ENCODE measurements around the gene DHRS7B.

The DHRS7B gene

DNA sequence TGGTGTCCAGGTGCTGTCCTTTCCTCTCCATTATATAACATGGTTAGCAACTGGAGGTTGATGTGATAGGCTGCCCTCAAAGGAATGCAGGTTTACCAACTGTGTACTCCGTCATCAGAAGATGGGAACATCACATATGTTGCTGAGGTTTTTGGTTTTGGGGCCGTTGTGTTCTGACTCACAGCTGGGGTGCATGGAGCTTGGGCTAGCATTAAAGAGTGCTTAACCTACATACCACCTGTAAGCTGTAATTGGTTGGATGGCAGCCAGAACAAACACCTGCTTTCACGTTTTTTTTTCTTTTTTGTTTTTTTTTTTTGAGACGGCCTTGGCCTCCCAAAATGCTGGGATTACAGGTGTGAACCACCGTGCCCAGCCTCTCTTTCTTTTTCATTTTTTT lies 66.3 kb downstream of the DHRS7B start:
- DNase-seq, result no peak
- in situ Hi-C loops (cut with HindIII; ENCODE audit: low pct_ligation_motif_present, low pct_unique_long_range_greater_than_20kb, low sequenced_read_pairs), result no loop called here

DNA sequence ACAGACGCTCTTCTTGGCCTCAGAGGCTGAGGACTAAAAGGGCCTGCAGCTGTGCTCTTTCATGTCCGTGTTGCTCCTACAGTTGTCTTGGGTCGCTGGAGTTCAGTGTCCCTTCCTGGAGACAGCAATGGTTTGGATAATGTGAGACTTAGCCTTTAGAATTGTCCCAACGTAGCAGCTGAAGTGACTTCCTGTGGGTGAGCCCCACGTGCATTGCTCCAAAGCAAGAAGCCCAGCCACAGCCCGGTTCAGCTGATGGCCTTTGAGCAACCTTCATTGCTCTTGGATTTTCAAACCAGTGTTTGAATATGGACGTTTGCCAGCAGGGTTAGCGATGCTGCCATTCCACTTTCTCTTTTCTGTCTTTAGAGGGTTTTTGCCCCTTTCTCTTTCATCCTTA lies 67.5 kb downstream of the DHRS7B start:
- DNase-seq, result no peak
- in situ Hi-C loops (cut with HindIII; ENCODE audit: low pct_ligation_motif_present, low pct_unique_long_range_greater_than_20kb, low sequenced_read_pairs), result no loop called here

DNA sequence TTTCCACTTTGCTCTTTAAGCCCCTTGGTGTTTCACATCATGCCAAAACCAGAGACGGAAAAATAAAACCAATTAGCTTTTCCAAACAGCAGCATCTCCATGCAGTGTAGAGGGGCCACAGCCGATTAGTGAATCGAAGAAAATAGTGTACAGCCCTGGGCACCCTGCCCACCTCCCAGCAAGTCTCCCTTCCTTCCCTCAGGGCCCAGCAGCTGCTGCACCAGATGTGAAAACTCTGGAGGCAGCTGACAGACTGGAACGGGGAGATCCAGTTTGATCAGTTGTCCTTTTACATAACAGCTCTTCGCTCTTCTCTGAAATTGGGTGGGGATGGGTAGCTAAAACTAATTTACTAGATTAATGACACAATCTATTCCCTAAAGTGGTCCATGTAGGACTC lies 67.9 kb downstream of the DHRS7B start:
- no peak for DNase-seq
- in situ Hi-C loops (cut with HindIII; ENCODE audit: low pct_ligation_motif_present, low pct_unique_long_range_greater_than_20kb, low sequenced_read_pairs), result no loop called here

DNA sequence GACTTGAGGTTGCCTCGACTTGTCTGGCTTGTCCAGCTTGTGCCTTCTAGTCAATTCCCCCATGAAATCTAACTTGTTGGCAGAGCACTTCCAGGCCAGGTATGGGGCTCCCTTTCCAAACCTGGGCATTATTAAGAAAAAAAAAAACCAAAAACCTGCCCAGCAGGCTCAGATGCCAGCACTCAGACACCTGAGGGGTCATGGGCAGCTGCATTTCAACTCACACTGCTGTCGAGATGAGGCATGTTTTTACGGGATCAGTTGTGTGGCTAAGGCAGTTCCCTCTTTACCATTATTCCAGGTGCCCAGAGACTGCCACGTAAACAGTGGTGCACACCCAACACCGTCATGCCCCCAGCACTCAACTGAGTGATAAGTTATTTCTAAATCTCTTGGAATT lies 69.4 kb downstream of the DHRS7B start:
- no peak for DNase-seq
- in situ Hi-C loops (cut with HindIII; ENCODE audit: low pct_ligation_motif_present, low pct_unique_long_range_greater_than_20kb, low sequenced_read_pairs), result no loop called here

DNA sequence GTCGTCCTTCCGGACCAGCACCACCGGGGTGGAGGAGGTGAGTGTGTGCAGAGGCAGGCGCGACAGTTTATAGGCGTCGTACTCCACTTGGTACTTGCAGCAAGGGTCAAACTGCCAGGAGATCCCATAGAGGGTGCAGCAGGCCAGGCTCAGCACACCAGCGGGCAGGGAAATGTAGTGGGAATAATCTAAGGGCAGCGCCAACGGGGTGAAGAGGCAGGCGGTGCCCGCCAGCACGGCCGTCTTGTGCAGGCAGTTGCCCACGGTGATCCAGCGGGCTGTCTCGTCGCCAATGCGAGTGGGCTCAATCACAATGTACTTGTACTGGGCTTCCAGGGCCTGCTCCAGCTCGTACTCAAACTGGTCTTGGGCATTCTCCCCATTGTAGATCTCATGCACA lies 71.6 kb downstream of the DHRS7B start:
- DNase-seq, result no peak
- in situ Hi-C loops (cut with HindIII; ENCODE audit: low pct_ligation_motif_present, low pct_unique_long_range_greater_than_20kb, low sequenced_read_pairs), result no loop called here

DNA sequence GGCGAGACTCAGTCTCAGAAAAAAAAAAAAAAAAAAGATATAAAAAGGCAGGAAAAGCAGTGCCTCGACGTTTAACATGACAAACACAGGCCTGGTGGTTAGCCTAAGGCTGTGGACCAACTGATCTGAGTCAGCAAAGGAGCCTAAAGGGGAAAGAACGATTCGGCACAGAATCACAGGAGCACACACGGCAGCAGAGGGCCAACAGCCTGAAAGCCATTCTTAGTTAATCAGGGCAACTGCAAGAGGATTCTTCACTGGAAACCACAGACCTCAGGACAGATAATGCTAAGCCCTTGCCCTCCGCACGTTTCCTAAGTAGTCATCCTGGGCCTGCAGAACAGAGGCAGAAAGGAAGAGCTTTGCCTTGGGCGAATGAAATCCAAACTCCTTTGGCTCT lies 72.5 kb downstream of the DHRS7B start:
- in situ Hi-C loops (cut with HindIII; ENCODE audit: low pct_ligation_motif_present, low pct_unique_long_range_greater_than_20kb, low sequenced_read_pairs), result no loop called here
- DNase-seq, result no peak

DNA sequence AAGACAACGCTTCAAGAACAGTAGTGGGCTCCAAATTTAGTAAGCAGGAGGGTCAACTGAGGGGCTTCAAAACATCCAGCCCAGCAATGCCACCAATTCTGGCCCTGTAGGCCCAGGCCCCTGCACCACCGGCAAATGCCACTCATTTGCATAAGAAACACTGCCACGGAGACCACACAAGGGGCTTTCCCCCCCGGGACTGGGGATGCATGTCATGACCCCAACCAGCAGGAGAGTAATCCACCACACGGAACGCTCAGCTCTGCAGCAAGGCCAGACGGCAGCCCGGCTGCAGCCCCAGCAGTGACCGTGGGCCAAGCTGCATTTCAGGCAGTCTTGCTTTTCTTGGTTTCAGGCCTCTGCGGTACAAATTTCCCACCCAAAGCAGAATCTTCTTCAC lies 73.1 kb downstream of the DHRS7B start:
- DNase-seq, result no peak
- in situ Hi-C loops (cut with HindIII; ENCODE audit: low pct_ligation_motif_present, low pct_unique_long_range_greater_than_20kb, low sequenced_read_pairs), result no loop called here

DNA sequence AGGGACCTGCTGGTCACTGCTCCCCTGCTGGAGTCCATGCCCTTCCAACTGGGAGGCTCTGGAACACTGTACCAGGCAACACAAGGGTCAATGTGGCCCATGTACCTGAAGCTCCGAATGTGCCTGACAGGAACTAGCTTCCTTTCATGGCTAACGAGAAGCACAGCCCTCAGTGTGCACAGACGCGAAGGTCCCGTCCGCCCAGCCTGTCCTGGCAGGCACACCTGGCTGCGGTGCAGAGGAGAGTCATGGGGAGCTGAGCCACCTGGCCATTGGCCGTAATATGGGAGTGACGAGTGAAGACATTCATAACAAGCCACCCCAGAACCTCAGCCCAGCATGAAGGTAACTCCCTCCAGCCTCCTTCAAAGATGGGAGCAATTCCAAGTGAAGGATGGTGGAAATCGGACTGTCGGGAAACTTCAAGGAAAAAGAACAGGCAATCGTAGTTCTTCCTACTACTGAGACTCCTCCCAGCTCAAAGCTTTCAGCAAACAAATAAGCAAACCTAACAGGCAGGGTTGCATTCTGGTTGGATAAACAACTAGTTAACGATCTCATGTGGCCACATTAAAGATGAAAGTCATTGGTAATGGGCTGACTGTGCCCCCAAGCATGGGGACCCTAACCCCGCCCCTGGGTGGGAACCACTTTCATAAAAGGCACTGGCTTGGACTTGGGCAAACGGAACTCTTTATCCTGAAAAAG lies 74.0 kb downstream of the DHRS7B start:
- in situ Hi-C loops (cut with HindIII; ENCODE audit: low pct_ligation_motif_present, low pct_unique_long_range_greater_than_20kb, low sequenced_read_pairs), result no loop called here
- no peak for DNase-seq

DNA sequence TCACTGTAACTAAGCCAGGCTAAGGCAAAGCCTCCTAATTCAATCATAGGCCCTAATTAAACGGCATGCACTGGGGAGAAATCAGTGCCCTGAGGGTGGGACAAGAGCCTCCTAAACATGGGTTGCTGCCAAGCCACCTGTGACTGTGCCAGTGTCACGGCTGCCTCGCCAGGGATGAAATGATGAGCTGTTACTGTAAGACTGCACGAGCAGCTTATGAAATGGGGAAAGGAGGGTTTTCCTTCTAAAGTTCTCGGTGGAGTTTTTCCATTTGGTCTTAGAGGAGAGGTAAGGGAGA lies 74.5 kb downstream of the DHRS7B start:
- DNase-seq, result no peak
- in situ Hi-C loops (cut with HindIII; ENCODE audit: low pct_ligation_motif_present, low pct_unique_long_range_greater_than_20kb, low sequenced_read_pairs), result no loop called here

DNA sequence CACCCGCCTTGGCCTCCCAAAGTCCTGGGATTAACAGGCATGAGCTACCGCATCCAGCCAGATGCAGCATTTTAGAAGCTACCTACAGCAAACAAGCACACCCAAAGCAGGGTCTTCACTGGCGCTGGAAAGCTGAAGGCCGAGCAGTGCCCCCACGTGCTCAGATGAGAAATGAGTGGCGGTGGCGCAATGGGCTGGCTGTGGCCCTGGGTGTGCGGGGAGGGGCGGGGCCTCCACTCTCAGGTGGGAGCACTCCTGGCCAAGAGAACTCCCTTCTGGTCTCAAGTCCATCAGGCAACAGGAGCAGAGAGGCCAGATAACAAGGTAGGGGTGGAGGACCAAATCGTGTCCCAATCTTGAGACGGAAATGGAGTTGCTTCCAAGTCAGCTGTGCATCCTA lies 75.1 kb downstream of the DHRS7B start:
- DNase-seq, result no peak
- in situ Hi-C loops (cut with HindIII; ENCODE audit: low pct_ligation_motif_present, low pct_unique_long_range_greater_than_20kb, low sequenced_read_pairs), result no loop called here

DNA sequence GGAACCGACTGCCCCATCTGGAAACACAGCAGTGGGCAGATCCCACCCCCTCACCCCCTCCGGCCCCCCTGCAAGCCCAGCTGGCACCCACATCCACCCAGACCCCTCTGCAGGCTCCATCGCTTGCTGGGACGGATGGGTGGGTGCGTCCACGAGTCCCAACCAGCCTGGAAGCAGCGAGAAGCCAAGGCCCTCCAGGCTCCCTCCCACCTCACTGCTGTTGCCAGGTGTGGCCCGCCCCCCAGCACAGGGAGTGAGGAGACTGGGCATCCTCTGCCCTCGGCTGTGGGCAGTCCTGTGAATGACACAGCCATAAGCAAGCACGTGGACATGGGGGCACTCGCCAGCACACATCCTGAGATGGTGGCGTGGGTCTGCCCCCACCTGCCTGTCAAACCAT lies 75.7 kb downstream of the DHRS7B start:
- in situ Hi-C loops (cut with HindIII; ENCODE audit: low pct_ligation_motif_present, low pct_unique_long_range_greater_than_20kb, low sequenced_read_pairs), result no loop called here
- DNase-seq, result no peak

DNA sequence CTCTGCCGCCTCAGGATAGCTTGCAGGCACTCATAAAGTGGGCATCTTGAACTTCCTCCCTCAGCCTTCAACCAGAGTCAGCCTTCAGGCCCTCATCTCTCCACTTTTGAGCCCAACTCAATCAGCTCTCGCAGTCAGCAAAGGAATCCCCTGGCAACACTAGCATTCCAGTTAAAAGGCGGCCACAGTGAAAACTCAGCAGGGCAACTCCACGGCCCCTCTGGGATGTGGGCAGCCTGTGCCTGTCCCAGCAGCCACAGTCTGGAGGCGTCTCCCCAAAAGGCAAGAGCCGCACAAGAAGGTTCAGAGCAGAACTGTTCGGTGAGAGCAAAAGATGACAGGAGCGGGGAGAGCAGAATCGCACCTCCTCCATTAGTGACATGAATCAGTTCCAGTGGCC lies 78.2 kb downstream of the DHRS7B start:
- in situ Hi-C loops (cut with HindIII; ENCODE audit: low pct_ligation_motif_present, low pct_unique_long_range_greater_than_20kb, low sequenced_read_pairs), result no loop called here
- no peak for DNase-seq

DNA sequence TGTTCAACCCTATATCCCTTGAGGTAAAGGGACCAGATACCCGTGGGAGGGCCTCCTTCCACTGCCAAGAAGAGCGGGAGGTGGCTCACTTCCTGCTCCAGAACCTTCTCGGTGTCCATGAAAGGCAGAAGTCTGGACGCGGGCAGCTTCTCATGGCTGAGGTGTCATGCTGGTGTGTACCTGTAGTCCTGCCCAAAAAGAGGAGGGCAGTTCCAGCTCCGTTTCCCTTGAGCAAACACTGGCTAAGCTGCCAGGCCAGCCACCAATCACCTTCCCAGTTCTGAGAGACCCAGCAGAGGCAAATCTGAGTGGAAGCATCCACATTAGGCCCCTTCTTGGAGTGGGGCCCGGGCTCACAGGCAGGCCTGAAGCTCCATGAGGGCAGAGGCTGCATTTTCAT lies 81.6 kb downstream of the DHRS7B start:
- no peak for DNase-seq
- in situ Hi-C loops (cut with HindIII; ENCODE audit: low pct_ligation_motif_present, low pct_unique_long_range_greater_than_20kb, low sequenced_read_pairs), result no loop called here

DNA sequence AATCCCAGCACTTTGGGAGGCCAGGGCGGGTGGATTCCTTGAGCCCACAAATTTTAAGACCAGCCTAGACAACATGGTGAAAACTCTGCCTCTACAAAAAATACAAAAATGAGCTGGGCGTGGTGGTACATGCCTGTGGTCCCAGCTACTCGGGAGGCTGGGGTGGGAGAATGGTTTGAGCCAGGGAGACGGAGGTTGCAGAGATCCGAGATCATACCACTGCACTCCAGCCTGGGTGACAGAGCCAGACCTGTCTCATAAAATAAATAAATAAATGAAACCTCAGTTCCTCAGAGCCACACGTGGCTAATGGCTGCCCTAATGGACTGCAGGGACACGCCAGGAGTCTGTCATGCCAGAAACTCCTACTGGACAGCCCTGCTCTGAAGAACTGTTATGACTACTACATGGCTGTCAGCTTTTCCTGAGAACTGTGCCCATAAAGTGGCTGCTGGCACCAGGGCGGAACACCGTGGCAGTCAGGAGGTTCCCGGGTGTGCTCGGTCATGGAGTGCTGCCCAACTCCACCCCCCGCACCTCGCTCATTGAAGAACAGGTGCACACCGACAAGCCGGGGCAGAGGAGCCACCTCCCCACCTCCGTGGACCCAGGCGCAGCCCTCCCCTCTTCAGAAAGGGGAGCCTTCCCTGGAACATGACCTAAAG lies 82.9 kb downstream of the DHRS7B start:
- DNase-seq, result no peak
- in situ Hi-C loops (cut with HindIII; ENCODE audit: low pct_ligation_motif_present, low pct_unique_long_range_greater_than_20kb, low sequenced_read_pairs), result no loop called here

DNA sequence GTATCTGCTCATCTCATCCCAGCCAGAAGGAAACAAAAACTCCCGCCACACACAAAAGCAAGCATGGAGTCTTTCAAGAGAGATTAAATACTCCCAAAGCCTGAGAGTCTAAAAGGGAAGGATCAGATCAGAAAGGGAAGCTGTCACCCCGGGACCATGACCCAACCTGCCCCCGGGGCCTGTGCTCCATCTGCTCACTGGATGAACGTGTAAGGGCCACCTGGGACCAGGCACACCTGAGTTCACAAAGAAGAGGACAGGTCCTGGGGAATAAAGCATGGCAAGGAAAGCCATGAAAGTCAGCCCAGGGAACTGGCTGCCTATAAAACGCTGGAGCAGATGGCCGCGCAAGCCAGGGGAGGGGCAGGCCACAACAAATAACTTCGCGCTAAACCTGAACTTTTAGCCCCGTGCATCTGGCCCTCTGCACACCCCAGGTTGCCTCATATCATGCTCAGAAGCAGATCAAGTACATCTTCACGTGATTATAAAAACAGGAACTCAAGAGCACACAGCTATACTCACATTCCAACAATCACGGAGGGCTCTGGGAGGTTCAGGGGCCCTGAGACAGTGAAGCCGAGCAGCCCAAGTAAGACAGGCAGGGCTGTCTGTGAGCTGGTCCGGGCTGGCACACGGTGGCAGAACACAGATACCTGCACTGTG lies 83.8 kb downstream of the DHRS7B start:
- in situ Hi-C loops (cut with HindIII; ENCODE audit: low pct_ligation_motif_present, low pct_unique_long_range_greater_than_20kb, low sequenced_read_pairs), result no loop called here
- DNase-seq, result no peak

DNA sequence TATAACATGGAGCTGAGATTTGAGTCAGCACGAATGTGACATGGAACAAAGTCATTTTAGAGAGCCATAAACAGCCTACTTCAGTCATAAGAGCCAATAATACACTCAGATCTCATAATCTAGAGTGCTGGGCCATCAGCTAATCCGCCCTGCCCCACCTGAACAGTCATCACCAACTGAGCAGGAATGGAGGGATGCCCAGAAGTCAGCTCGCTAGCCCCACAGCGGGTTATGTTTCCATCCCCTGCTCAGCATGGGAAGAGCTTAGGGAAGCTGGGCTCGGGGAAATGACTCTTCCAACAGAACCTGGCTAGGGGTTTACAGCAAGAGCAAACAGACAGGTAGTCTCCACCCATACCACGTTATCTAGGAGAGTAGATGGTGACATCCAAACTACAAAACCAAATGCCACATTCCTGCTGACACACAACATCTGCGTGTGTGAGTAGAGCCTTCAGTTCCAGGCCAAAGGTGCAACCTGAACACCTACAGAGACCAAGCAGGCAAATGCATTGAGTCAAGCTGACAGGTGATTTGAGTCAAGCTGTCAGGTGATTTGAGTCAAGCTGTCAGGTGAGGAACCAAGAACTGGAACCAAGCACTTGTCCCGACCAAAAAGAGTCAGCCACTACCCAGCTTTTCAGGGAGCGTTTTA lies 85.2 kb downstream of the DHRS7B start:
- DNase-seq, result no peak
- in situ Hi-C loops (cut with HindIII; ENCODE audit: low pct_ligation_motif_present, low pct_unique_long_range_greater_than_20kb, low sequenced_read_pairs), result no loop called here

DNA sequence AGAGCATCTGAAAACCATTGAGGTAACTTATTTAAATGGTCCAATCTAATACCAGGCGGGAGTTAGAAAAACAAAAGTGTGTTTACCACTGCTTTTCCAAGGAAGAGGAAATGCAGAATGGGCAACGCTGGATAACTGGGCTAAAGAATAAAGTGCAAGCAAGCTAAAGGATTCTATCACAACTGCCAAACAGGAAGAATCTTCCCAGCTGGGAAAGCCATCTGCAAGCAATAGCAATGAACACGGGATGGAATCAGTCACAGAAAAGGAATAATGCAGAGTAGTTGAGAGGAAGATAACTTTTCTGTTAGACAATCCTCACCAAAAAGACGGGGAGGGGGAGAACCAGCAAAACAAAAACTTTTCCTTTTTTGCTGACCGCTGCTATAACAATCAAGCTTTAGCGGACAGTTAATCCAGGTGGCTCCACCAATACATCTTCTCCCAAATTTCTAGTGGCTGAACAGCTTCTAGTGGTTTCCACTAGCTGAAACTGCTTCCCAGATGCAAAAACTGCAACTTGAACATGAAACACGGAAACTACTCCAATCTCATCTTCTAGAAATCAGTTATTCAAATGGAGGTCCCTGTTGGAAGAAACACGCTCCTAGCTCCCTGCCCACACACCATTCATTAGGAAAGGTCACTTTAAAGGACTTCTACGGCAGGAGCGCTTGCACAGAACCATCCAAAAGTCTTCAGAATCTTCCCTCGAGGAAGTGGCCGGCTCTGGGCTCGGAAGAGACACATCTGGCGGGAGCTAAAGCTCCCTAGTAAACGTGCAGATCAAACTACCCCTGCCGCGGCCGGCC lies 86.3 kb downstream of the DHRS7B start:
- DNase-seq, result no peak
- in situ Hi-C loops (cut with HindIII; ENCODE audit: low pct_ligation_motif_present, low pct_unique_long_range_greater_than_20kb, low sequenced_read_pairs), result no loop called here

DNA sequence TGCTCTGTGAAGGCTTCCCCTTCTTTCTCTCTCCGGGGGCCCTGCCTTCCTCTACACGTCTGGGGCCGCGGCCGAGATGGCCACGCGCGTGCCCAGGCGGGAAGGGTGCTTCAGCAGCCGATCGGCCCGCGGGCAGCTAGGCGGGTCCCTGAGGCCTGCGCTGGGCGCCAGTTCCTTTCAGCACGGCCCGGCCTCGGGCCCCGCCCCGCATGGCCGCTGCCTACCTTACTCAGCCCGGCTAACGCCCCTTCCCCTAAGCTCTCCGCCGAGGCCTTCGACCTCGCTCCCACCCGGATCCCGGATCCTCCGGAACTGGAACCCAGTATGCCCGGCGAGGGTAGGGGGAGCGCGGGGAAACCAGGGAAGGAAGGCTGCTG lies 86.9 kb downstream of the DHRS7B start:
- in situ Hi-C loops (cut with HindIII; ENCODE audit: low pct_ligation_motif_present, low pct_unique_long_range_greater_than_20kb, low sequenced_read_pairs), result no loop called here

More for the DNA sequence above, 86.9 kb downstream of the DHRS7B start:
- peak; percentile 33 for DNase-seq

All from ACHN (cell line).